Measurements from ENCODE around the gene NR6A1.

The NR6A1 gene

GRCh38 chr9:124771021-124771866 lies at the start of gene NR6A1:
NR6A1 (minus strand) TSS chr9:124771311.
- FAIRE-seq = peak; percentile 68

GRCh38 chr9:124818431-124819281 lies 47.5 kb upstream of the NR6A1 start:
- FAIRE-seq = no peak

GRCh38 chr9:124815601-124816000 lies 44.5 kb upstream of the NR6A1 start:
- no peak for FAIRE-seq

- no peak for FAIRE-seq
Measured at GRCh38 chr9:124814164-124814535, 43.0 kb upstream of the NR6A1 start.

- FAIRE-seq = no peak
Measured at GRCh38 chr9:124813501-124814163, 42.5 kb upstream of the NR6A1 start.

GRCh38 chr9:124813041-124813440 lies 41.9 kb upstream of the NR6A1 start:
- FAIRE-seq = no peak

- FAIRE-seq = no peak
Measured at GRCh38 chr9:124812441-124812876, 41.3 kb upstream of the NR6A1 start.

- FAIRE-seq = no peak
Measured at GRCh38 chr9:124810663-124811355, 39.7 kb upstream of the NR6A1 start.

GRCh38 chr9:124809741-124810500 lies 38.8 kb upstream of the NR6A1 start:
- FAIRE-seq = no peak

GRCh38 chr9:124809211-124809610 lies 38.1 kb upstream of the NR6A1 start:
- FAIRE-seq = no peak

- no peak for FAIRE-seq
Measured at GRCh38 chr9:124808246-124808956, 37.3 kb upstream of the NR6A1 start.

GRCh38 chr9:124805186-124805585 lies 34.1 kb upstream of the NR6A1 start:
- no peak for FAIRE-seq

GRCh38 chr9:124803911-124804310 lies 32.8 kb upstream of the NR6A1 start:
- FAIRE-seq = no peak

GRCh38 chr9:124802426-124802825 lies 31.3 kb upstream of the NR6A1 start:
- no peak for FAIRE-seq

GRCh38 chr9:124801356-124801755 lies 30.2 kb upstream of the NR6A1 start:
- no peak for FAIRE-seq

- no peak for FAIRE-seq
Measured at GRCh38 chr9:124800306-124801259, 29.5 kb upstream of the NR6A1 start.

- FAIRE-seq = no peak
Measured at GRCh38 chr9:124799274-124800006, 28.3 kb upstream of the NR6A1 start.

- no peak for FAIRE-seq
Measured at GRCh38 chr9:124797343-124798103, 26.4 kb upstream of the NR6A1 start.
